ENCODE data around the gene DNAJC11. TPM values are rescaled to one million over a fixed set of nuclear protein-coding genes. Genes with fewer than 3 reads are reported as not detected.

Gene DNAJC11
- total and polyA plus RNA-seq, 2 experiments from 2014 or later = 35.3 to 39.5 TPM

- H4K20me1 ChIP-seq (ENCODE audit: insufficient read depth, poor library complexity, severe bottlenecking) = no peaks in the 10 kb centered on the region
- no peak overlapping the region for H3K4me3 ChIP-seq
- no peaks in the 10 kb centered on the region for H3K4me1 ChIP-seq (ENCODE audit: insufficient read depth)
- TF ChIP-seq EZH2 (IDR thresholded peaks at IDR 0.05; ENCODE audit: borderline replicate concordance) = no peak
- TF ChIP-seq CTCF (IDR thresholded peaks at IDR 0.05; ENCODE audit: poor library complexity) = peak; percentile 51
- no peak for TF ChIP-seq EZH2phosphoT487 (IDR thresholded peaks at IDR 0.05; ENCODE audit: low read depth, severe bottlenecking, unreplicated experiment)
- 83% methylated on average over 29 of the region's 29 CpGs for WGBS (ENCODE audit: low lambda C conversion rate, missing lambda C conversion rate)
- H3K36me3 ChIP-seq (replicated peaks; ENCODE audit: insufficient read depth, low read depth) = no peaks in the 10 kb centered on the region
- H3K9me2 ChIP-seq (replicated peaks; ENCODE audit: insufficient read depth) = no peaks in the 10 kb centered on the region
- H3K9me3 ChIP-seq (ENCODE audit: low read depth) = no peaks in the 10 kb centered on the region
- H3K27me3 ChIP-seq = no peaks in the 10 kb centered on the region
- H2AFZ ChIP-seq = no peak overlapping the region
- H3K79me2 ChIP-seq = no peaks in the 10 kb centered on the region
- H3K27ac ChIP-seq = no peak overlapping the region
- no peak overlapping the region for H3K4me2 ChIP-seq
- peak; percentile 67 for DNase-seq (ENCODE audit: low spot score)
Measured at GRCh38 chr1:6634371-6635052, 67.1 kb downstream of the DNAJC11 start.

- Histone ChIP-seq H3K27ac (no peak overlapping the region), H4K20me1 (ENCODE audit: insufficient read depth, poor library complexity, severe bottlenecking) (no peaks in the 10 kb centered on the region), H3K4me1 (ENCODE audit: insufficient read depth) (no peaks in the 10 kb centered on the region), H3K9me3 (ENCODE audit: low read depth) (no peaks in the 10 kb centered on the region), H3K27me3 (no peaks in the 10 kb centered on the region), H3K4me2 (no peak overlapping the region), H3K4me3 (no peak overlapping the region), H3K79me2 (peaks cover 10% of the 10 kb centered on the region), H3K9me2 (replicated peaks; ENCODE audit: insufficient read depth) (no peaks in the 10 kb centered on the region), H2AFZ (no peak overlapping the region), H3K36me3 (replicated peaks; ENCODE audit: insufficient read depth, low read depth) (no peaks in the 10 kb centered on the region)
- DNase-seq (ENCODE audit: low spot score) = no peak
- WGBS (ENCODE audit: low lambda C conversion rate, missing lambda C conversion rate) = 91% methylated on average over 30 of the region's 30 CpGs
- TF ChIP-seq EZH2 (IDR thresholded peaks at IDR 0.05; ENCODE audit: borderline replicate concordance) (no peak), EZH2phosphoT487 (IDR thresholded peaks at IDR 0.05; ENCODE audit: low read depth, severe bottlenecking, unreplicated experiment) (no peak), CTCF (IDR thresholded peaks at IDR 0.05; ENCODE audit: poor library complexity) (no peak)
Measured at GRCh38 chr1:6632588-6633514, 68.8 kb downstream of the DNAJC11 start.

- DNase-seq (ENCODE audit: low spot score) = no peak
- Histone ChIP-seq H3K4me2 (no peak overlapping the region), H3K9me3 (ENCODE audit: low read depth) (no peaks in the 10 kb centered on the region), H3K79me2 (peaks cover 28% of the 10 kb centered on the region), H4K20me1 (ENCODE audit: insufficient read depth, poor library complexity, severe bottlenecking) (peaks cover 4% of the 10 kb centered on the region), H3K36me3 (replicated peaks; ENCODE audit: insufficient read depth, low read depth) (no peaks in the 10 kb centered on the region), H3K4me1 (ENCODE audit: insufficient read depth) (peaks cover 5% of the 10 kb centered on the region), H3K9me2 (replicated peaks; ENCODE audit: insufficient read depth) (no peaks in the 10 kb centered on the region), H3K27ac (no peak overlapping the region), H2AFZ (no peak overlapping the region), H3K27me3 (no peaks in the 10 kb centered on the region), H3K4me3 (no peak overlapping the region)
- 96% methylated on average over 8 of the region's 8 CpGs for WGBS (ENCODE audit: low lambda C conversion rate, missing lambda C conversion rate)
- no peak for TF ChIP-seq EZH2phosphoT487 (IDR thresholded peaks at IDR 0.05; ENCODE audit: low read depth, severe bottlenecking, unreplicated experiment)
- no peak for TF ChIP-seq CTCF (IDR thresholded peaks at IDR 0.05; ENCODE audit: poor library complexity)
- no peak for TF ChIP-seq EZH2 (IDR thresholded peaks at IDR 0.05; ENCODE audit: borderline replicate concordance)
Measured at GRCh38 chr1:6631058-6631457, 70.6 kb downstream of the DNAJC11 start.

Measured in hepatocyte (in vitro differentiated cells).